ENCODE data around the gene ATP5PB.

ATP5PB gene

DNA sequence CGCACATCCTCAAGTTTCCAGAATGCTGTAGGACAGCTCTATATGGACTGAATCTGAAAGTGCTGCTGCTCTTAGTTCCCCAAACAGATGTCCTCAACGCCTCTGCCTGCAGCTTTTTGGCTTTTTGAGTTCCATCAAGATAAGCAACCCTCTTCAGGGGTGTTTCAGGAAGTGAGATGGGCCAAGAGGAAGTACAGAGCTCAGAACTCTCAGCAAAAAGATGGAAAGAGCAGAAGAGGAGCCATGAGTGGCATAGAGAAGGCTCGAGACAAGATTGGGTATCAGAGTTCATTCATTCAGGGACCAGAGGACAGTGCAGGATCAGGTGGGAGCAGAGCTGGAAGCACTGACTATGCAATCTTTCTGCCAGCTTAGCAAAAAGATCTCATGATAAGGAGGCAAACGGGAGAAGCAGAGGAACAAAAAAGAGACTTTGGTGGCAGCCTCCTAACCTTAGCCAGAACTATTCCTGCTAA, 54.4 kb downstream of the ATP5PB start, which contains the start of the genes ADORA3 and TMIGD3:
Gene ADORA3, minus strand, starts transcription at position 49 of the 476 bp plus-strand sequence. CDS start 279 bp downstream, outside the sequence.
Gene TMIGD3, minus strand, starts transcription at position 49 of the 476 bp plus-strand sequence. CDS start 279 bp downstream, outside the sequence.
- TF ChIP-seq, protein P1, sequence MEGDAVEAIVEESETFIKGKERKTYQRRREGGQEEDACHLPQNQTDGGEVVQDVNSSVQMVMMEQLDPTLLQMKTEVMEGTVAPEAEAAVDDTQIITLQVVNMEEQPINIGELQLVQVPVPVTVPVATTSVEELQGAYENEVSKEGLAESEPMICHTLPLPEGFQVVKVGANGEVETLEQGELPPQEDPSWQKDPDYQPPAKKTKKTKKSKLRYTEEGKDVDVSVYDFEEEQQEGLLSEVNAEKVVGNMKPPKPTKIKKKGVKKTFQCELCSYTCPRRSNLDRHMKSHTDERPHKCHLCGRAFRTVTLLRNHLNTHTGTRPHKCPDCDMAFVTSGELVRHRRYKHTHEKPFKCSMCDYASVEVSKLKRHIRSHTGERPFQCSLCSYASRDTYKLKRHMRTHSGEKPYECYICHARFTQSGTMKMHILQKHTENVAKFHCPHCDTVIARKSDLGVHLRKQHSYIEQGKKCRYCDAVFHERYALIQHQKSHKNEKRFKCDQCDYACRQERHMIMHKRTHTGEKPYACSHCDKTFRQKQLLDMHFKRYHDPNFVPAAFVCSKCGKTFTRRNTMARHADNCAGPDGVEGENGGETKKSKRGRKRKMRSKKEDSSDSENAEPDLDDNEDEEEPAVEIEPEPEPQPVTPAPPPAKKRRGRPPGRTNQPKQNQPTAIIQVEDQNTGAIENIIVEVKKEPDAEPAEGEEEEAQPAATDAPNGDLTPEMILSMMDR (IDR thresholded peaks at IDR 0.05; ENCODE audit: insufficient read depth, low read length, poor library complexity, severe bottlenecking), result no peak
- no peak for DNase-seq (ENCODE audit: extremely low read depth, insufficient read length)
- Histone ChIP-seq H3K4me3 (replicated peaks; ENCODE audit: low read depth, low read length) (no peak within 1 kb of the TSS), H3K27me3 (replicated peaks; ENCODE audit: control insufficient read depth, insufficient read depth, low read length) (no peaks in the 10 kb centered on the region), H3K36me3 (ENCODE audit: control insufficient read depth, insufficient read depth, low read length) (no peaks in the 10 kb centered on the region)

DNA sequence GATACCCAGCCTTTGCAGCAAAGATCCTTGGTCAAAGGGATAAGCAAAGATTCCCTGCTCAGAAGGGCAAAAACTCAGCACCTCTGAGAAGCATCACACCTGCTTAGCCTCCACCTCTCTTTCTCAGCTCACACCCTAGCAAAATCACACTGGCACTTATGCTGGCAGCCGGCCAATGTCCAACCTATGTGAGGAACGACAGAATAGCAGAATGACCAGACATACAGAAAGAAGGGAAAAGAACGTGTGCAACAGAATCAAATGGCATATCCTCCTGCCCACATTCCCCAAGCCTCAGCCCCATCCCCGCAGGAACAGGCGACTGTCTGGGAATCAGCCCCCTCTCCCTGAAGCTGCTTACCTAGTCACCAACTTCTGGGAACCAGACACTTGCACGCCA, 54.8 kb downstream of the ATP5PB start:
- TF ChIP-seq, protein P1 (IDR thresholded peaks at IDR 0.05; ENCODE audit: insufficient read depth, low read length, poor library complexity, severe bottlenecking), result no peak
- DNase-seq (ENCODE audit: extremely low read depth, insufficient read length), result no peak
- Histone ChIP-seq H3K36me3 (ENCODE audit: control insufficient read depth, insufficient read depth, low read length) (no peaks in the 10 kb centered on the region), H3K4me3 (replicated peaks; ENCODE audit: low read depth, low read length) (no peak overlapping the region), H3K27me3 (replicated peaks; ENCODE audit: control insufficient read depth, insufficient read depth, low read length) (no peaks in the 10 kb centered on the region)

DNA sequence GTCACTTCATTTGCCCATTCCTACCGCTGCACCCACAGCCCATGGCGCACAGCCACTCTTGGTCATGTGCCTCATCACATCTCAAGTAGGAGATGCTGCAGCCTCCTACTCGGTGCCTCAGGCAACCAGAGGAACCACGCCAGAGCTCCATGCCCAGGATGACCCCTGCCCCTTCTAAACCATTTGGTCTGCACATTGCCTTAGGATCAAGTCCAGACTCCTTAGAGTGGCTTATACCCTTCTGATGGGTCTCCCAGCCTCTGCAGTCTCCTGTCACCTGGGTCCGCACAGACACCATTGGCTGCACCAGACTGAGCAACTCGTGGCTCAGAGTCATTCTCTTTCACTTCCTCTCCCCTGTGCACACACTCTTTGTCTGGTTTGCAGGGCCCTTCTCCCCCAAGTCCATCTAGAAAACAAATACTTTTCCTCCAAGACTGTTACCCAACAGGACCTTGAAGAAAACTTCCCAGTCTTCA, 56.4 kb downstream of the ATP5PB start:
- H3K4me3 ChIP-seq (replicated peaks; ENCODE audit: low read depth, low read length), result 0 out of 2 replicates have a peak overlapping the region, but pooled peaks have one; percentile 12
- peak; percentile 68 for DNase-seq (ENCODE audit: extremely low read depth, insufficient read length)
- H3K36me3 ChIP-seq (ENCODE audit: control insufficient read depth, insufficient read depth, low read length), result no peaks in the 10 kb centered on the region
- H3K27me3 ChIP-seq (replicated peaks; ENCODE audit: control insufficient read depth, insufficient read depth, low read length), result no peaks in the 10 kb centered on the region
- TF ChIP-seq, protein P1 (IDR thresholded peaks at IDR 0.05; ENCODE audit: insufficient read depth, low read length, poor library complexity, severe bottlenecking), result no peak

DNA sequence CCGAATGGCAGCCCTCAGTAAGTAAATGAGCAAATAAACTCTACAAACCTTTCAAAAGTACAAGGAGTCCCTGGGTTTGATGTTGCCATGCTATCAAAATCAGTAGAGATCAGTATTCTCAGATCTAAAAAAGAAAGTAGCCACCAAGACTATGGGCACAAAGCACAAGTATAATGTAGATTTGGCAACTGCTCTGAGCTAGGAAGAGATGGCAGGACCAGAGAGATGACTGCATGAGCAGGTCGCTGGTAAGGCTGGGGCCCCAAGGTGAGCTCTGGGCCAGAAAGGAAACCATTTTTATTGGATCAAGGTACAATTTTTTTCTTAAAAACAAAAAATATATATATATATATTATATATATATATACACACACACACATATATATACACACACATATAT, 57.3 kb downstream of the ATP5PB start:
- no peak for DNase-seq (ENCODE audit: extremely low read depth, insufficient read length)
- no peak overlapping the region for H3K4me3 ChIP-seq (replicated peaks; ENCODE audit: low read depth, low read length)
- no peaks in the 10 kb centered on the region for H3K27me3 ChIP-seq (replicated peaks; ENCODE audit: control insufficient read depth, insufficient read depth, low read length)
- TF ChIP-seq, protein P1 (IDR thresholded peaks at IDR 0.05; ENCODE audit: insufficient read depth, low read length, poor library complexity, severe bottlenecking), result no peak
- H3K36me3 ChIP-seq (ENCODE audit: control insufficient read depth, insufficient read depth, low read length), result no peaks in the 10 kb centered on the region

DNA sequence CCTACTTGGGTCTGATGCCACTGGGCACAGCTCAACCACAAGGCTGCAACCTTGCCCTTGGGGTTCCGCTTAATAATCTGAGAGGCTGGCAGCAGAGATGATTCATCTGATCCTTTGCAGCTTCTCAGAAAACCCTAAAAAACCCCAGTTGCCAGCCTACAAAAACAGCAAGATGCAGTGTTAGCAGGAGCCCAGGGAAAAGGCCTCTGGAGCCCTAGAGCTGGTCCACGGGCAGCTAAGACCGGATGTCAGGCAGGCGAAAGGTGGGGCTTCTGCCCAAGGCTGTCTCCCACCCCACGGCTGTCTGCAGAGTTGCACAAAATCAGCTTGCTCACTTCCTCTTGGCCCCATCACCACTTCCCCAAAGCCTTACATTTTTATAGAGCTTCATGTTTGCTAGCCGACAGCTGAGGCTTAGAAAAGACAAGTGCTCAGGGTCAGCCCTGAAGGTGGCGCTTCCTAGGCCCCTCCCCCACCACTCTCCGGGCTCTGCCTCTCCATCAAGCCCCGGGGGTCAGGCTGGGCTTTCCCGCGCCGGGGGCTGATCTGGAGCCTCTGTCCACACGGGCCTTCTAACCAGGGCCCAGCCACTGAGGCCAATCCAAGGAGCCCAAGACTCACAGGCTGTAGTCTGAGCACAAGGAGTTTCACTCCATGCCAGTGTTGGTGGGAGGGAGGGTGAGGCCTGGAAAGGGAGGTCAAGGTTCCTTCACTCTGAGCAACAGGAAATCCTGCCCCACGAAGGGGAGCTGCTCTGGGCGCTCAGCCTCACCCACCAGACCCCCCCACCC, 58.3 kb downstream of the ATP5PB start:
- H3K36me3 ChIP-seq (ENCODE audit: control insufficient read depth, insufficient read depth, low read length), result no peaks in the 10 kb centered on the region
- no peaks in the 10 kb centered on the region for H3K27me3 ChIP-seq (replicated peaks; ENCODE audit: control insufficient read depth, insufficient read depth, low read length)
- DNase-seq (ENCODE audit: extremely low read depth, insufficient read length), result peak; percentile 87
- H3K4me3 ChIP-seq (replicated peaks; ENCODE audit: low read depth, low read length), result peak overlapping the region; percentile 48
- TF ChIP-seq, protein P1 (IDR thresholded peaks at IDR 0.05; ENCODE audit: insufficient read depth, low read length, poor library complexity, severe bottlenecking), result peak; percentile 42

Data from GM06990 (cell line).